ENCODE data around the gene USP37.

Gene USP37

DNA sequence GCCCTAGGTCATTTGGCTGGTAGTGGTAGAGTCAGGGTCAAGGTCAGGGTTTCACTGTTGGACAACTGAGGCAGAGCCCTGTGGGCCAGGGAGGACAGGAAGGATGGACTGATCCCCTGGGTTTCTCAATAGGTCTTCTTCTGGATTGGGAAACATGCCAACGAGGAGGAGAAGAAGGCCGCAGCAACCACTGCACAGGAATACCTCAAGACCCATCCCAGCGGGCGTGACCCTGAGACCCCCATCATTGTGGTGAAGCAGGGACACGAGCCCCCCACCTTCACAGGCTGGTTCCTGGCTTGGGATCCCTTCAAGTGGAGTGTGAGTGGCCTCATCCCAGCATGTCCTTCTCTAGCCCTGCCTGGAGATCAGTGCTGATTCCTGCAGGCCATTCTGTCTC, 131.2 kb downstream of the USP37 start:
- no peaks in the 10 kb centered on the region for H3K79me2 ChIP-seq (ENCODE audit: control insufficient read depth, low read length)

DNA sequence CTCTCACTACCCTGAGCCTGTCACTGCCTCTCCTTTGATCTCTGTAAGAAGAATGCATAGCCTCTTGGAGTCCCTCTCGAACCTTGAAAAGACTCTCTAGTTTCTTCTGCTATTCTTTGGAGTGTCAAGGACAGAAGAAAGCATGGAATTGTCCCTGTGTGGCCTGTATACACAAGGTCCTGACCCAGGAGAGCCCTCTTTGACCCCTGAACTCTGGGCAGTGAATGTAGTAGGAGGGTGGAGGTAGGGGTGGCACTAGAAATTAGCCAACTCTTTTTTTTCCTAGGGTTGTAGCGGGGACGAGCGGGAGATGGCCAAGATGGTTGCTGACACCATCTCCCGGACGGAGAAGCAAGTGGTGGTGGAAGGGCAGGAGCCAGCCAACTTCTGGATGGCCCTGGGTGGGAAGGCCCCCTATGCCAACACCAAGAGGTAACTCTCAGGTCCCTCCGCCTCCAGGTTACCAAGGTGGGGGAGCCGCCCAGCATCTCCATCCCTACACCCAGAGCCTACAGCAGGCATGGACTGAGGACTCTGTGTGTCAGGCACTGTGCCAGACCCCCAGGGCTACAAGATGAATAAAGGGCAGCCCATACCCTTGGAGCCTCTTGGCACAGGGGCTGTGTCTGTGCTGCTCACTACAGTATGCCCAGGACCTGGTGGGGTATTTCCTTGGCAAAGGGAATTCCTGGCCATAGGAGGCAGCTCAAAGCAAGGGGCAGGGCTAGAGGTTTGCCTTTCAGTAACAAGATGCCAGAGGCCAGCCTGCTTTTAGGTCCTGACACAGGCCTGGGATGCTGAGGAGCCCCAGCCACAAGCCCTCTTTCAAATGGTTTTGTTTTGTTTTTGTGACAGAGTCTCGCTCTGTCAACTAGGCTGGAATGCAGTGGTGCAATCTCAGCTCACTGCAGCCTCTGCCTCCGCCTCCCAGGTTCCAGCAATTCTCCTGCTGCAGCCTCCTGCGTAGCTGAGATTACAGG, 132.9 kb downstream of the USP37 start:
- H3K4me1 ChIP-seq (ENCODE audit: control insufficient read depth, low read length): peaks cover 21% of the 10 kb centered on the region
- no peaks in the 10 kb centered on the region for H3K79me2 ChIP-seq (ENCODE audit: control insufficient read depth, low read length)
- no peak overlapping the region for H3K4me2 ChIP-seq (ENCODE audit: low read length)
- no peaks in the 10 kb centered on the region for H3F3A ChIP-seq (ENCODE audit: control insufficient read depth, insufficient read depth)
- no peak overlapping the region for H3K4me3 ChIP-seq (ENCODE audit: low read length)
- no peaks in the 10 kb centered on the region for H3K9me3 ChIP-seq (ENCODE audit: control insufficient read depth, insufficient read depth, low read length)
- peaks cover 14% of the 10 kb centered on the region; the same call in 1 of the 2 replicates for H3K27me3 ChIP-seq (ENCODE audit: control insufficient read depth, low read length)
- H3K36me3 ChIP-seq (ENCODE audit: control insufficient read depth, low read length): no peaks in the 10 kb centered on the region
- no peak overlapping the region for H3K27ac ChIP-seq (ENCODE audit: low read depth, low read length)
- H3K9me2 ChIP-seq (replicated peaks; ENCODE audit: control insufficient read depth, low read length): no peaks in the 10 kb centered on the region
- no peaks in the 10 kb centered on the region for H4K20me1 ChIP-seq (ENCODE audit: control insufficient read depth, insufficient read depth, low read depth, low read length)
- TF ChIP-seq, protein P1, sequence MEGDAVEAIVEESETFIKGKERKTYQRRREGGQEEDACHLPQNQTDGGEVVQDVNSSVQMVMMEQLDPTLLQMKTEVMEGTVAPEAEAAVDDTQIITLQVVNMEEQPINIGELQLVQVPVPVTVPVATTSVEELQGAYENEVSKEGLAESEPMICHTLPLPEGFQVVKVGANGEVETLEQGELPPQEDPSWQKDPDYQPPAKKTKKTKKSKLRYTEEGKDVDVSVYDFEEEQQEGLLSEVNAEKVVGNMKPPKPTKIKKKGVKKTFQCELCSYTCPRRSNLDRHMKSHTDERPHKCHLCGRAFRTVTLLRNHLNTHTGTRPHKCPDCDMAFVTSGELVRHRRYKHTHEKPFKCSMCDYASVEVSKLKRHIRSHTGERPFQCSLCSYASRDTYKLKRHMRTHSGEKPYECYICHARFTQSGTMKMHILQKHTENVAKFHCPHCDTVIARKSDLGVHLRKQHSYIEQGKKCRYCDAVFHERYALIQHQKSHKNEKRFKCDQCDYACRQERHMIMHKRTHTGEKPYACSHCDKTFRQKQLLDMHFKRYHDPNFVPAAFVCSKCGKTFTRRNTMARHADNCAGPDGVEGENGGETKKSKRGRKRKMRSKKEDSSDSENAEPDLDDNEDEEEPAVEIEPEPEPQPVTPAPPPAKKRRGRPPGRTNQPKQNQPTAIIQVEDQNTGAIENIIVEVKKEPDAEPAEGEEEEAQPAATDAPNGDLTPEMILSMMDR (IDR thresholded peaks at IDR 0.05; ENCODE audit: low read depth, low read length, poor library complexity, severe bottlenecking): no peak
- no peak for TF ChIP-seq EZH2phosphoT487 (IDR thresholded peaks at IDR 0.05; ENCODE audit: borderline replicate concordance, low read length)

More for the DNA sequence above, 131.2 kb downstream of the USP37 start:
- H3K27ac ChIP-seq (ENCODE audit: low read depth, low read length): no peak overlapping the region
- no peaks in the 10 kb centered on the region for H3K36me3 ChIP-seq (ENCODE audit: control insufficient read depth, low read length)
- H3K4me1 ChIP-seq (ENCODE audit: control insufficient read depth, low read length): peaks cover 21% of the 10 kb centered on the region
- no peak overlapping the region for H3K4me3 ChIP-seq (ENCODE audit: low read length)
- H3K9me3 ChIP-seq (ENCODE audit: control insufficient read depth, insufficient read depth, low read length): no peaks in the 10 kb centered on the region
- H3K9me2 ChIP-seq (replicated peaks; ENCODE audit: control insufficient read depth, low read length): no peaks in the 10 kb centered on the region
- H4K20me1 ChIP-seq (ENCODE audit: control insufficient read depth, insufficient read depth, low read depth, low read length): no peaks in the 10 kb centered on the region
- no peak overlapping the region for H3K4me2 ChIP-seq (ENCODE audit: low read length)
- no peaks in the 10 kb centered on the region for H3F3A ChIP-seq (ENCODE audit: control insufficient read depth, insufficient read depth)
- no peak for TF ChIP-seq EZH2phosphoT487 (IDR thresholded peaks at IDR 0.05; ENCODE audit: borderline replicate concordance, low read length)
- TF ChIP-seq, protein P1 (IDR thresholded peaks at IDR 0.05; ENCODE audit: low read depth, low read length, poor library complexity, severe bottlenecking): no peak
- peaks cover 7% of the 10 kb centered on the region; the same call in 1 of the 2 replicates for H3K27me3 ChIP-seq (ENCODE audit: control insufficient read depth, low read length)

DNA sequence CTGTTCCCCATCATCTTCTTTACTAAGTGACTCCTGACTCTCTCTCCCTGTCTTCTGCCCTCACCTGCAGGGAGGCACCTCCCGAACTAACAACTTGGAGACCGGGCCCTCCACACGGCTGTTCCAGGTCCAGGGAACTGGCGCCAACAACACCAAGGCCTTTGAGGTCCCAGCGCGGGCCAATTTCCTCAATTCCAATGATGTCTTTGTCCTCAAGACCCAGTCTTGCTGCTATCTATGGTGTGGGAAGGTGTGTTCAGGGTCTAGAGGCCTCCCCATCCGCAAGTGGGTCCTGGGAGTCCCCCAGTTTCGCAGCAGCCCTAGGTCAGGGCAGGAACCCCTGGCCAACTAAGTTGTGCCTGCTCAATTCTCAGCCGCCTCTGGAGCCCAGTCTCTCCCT, 133.7 kb downstream of the USP37 start:
- H3K9me2 ChIP-seq (replicated peaks; ENCODE audit: control insufficient read depth, low read length): no peaks in the 10 kb centered on the region
- H3F3A ChIP-seq (ENCODE audit: control insufficient read depth, insufficient read depth): no peaks in the 10 kb centered on the region
- no peak overlapping the region for H3K4me2 ChIP-seq (ENCODE audit: low read length)
- H3K36me3 ChIP-seq (ENCODE audit: control insufficient read depth, low read length): no peaks in the 10 kb centered on the region
- TF ChIP-seq, protein P1 (IDR thresholded peaks at IDR 0.05; ENCODE audit: low read depth, low read length, poor library complexity, severe bottlenecking): no peak
- no peak overlapping the region for H3K4me3 ChIP-seq (ENCODE audit: low read length)
- no peaks in the 10 kb centered on the region for H4K20me1 ChIP-seq (ENCODE audit: control insufficient read depth, insufficient read depth, low read depth, low read length)
- H3K4me1 ChIP-seq (ENCODE audit: control insufficient read depth, low read length): peaks cover 16% of the 10 kb centered on the region
- no peaks in the 10 kb centered on the region for H3K79me2 ChIP-seq (ENCODE audit: control insufficient read depth, low read length)
- H3K27me3 ChIP-seq (ENCODE audit: control insufficient read depth, low read length): peaks cover 14% of the 10 kb centered on the region; the same call in 1 of the 2 replicates
- H3K27ac ChIP-seq (ENCODE audit: low read depth, low read length): no peak overlapping the region
- no peaks in the 10 kb centered on the region for H3K9me3 ChIP-seq (ENCODE audit: control insufficient read depth, insufficient read depth, low read length)

Measured in DOHH2 (cell line).